Subcutaneous abdominal adipose tissue (tissue), 5 donors: ENCODE measurements around the gene GPX2.

ENCODE experiments used
- H3K27ac ChIP-seq: one replicate; pipeline ENCODE4 v1.7.0; 2013; ENCODE audit warnings: low read depth, mild to moderate bottlenecking, inconsistent platforms, low read length, moderate library complexity
- H3K27me3 ChIP-seq, 5 donors: one replicate each; pipeline ENCODE4 v1.7.0; 2013; ENCODE audit warnings: low read length in 5 of 5, inconsistent platforms in 1 of 5; ENCODE audit not compliant: control insufficient read depth in 5 of 5, insufficient read depth in 4 of 5
- H3K36me3 ChIP-seq, 5 donors: one replicate each; pipeline ENCODE4 v1.7.0; 2013; ENCODE audit warnings: low read length in 5 of 5; ENCODE audit not compliant: control insufficient read depth in 5 of 5, insufficient read depth in 5 of 5
- H3K4me1 ChIP-seq, 5 donors: one replicate each; pipeline ENCODE4 v1.7.0; 2013; ENCODE audit warnings: low read length in 5 of 5, mild to moderate bottlenecking in 3 of 5, moderate library complexity in 1 of 5; ENCODE audit not compliant: control insufficient read depth in 5 of 5, insufficient read depth in 5 of 5
- H3K4me3 ChIP-seq, 5 donors: one replicate each; pipeline ENCODE4 v1.7.0; 2013; ENCODE audit warnings: low read length in 5 of 5, low read depth in 1 of 5
- H3K9ac ChIP-seq, 5 donors: one replicate each; pipeline ENCODE4 v1.7.0; 2013; ENCODE audit warnings: low read length in 5 of 5, mild to moderate bottlenecking in 4 of 5, moderate library complexity in 3 of 5
- H3K9me3 ChIP-seq, 5 donors: one replicate each; pipeline ENCODE4 v1.7.0; 2013; ENCODE audit warnings: low read length in 5 of 5; ENCODE audit not compliant: control insufficient read depth in 5 of 5
- donor health status: healthy.
- donor health status: healthy.
- donor health status: healthy.
- donor health status: healthy.
- donor health status: healthy.

The GPX2 gene

DNA sequence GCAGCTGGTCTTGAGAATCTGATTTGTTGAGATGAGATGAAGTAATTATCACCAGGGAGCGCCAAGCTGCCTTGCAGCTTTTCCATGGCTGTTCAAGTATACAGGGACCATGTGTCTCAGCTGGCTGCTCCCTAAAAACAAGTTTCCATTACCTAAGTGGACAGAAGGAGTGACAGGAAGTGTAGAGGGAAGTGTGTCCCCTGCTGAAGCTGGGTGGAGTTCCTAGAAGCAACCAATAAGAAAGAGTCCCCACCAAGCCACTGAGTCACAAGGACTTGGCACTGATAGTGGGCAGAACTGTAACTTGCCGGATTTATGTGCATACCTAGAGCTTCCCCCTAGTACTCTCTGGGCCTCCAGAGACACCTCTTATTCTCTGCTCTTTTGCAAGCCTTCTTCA is 1.5 kb upstream of the GPX2 start:
- Histone ChIP-seq H3K4me3 (no peak overlapping the region), H3K9me3 (no peaks in the 10 kb centered on the region), H3K36me3 (peaks cover 4 to 58% (median 27%) of the 10 kb centered on the region in 5 donors), H3K9ac (no peak overlapping the region), H3K27me3 (no peaks in the 10 kb centered on the region), H3K27ac (no peak overlapping the region), H3K4me1 (peaks cover 0 to 3% (median 0%) of the 10 kb centered on the region in 5 donors)

GRCh38 chr14:64943556-64943955 is 1.0 kb upstream of the GPX2 start:
- Histone ChIP-seq H3K9me3 (no peaks in the 10 kb centered on the region), H3K9ac (no peak overlapping the region), H3K36me3 (peaks cover 4 to 58% (median 27%) of the 10 kb centered on the region in 5 donors)

GRCh38 chr14:64940336-64940910 is 2.1 kb downstream of the GPX2 start:
- Histone ChIP-seq H3K4me3 (no peak overlapping the region), H3K36me3 (peaks cover 11 to 41% (median 24%) of the 10 kb centered on the region in 5 donors)

More at GRCh38 chr14:64943556-64943955, 1.0 kb upstream of the GPX2 start:
- H3K27me3 ChIP-seq = no peaks in the 10 kb centered on the region
- no peak overlapping the region for H3K27ac ChIP-seq
- H3K4me1 ChIP-seq = peaks cover 0 to 3% (median 0%) of the 10 kb centered on the region in 5 donors
- no peak overlapping the region for H3K4me3 ChIP-seq

GRCh38 chr14:64939817-64940190 is 2.7 kb downstream of the GPX2 start:
- Histone ChIP-seq H3K27ac (no peak overlapping the region), H3K4me3 (no peak overlapping the region), H3K27me3 (no peaks in the 10 kb centered on the region), H3K36me3 (peaks cover 11 to 41% (median 24%) of the 10 kb centered on the region in 5 donors), H3K4me1 (peaks cover 0 to 6% (median 0%) of the 10 kb centered on the region in 5 donors), H3K9ac (no peak overlapping the region), H3K9me3 (no peaks in the 10 kb centered on the region)

More at GRCh38 chr14:64940336-64940910, 2.1 kb downstream of the GPX2 start:
- H3K9ac ChIP-seq = no peak overlapping the region
- no peaks in the 10 kb centered on the region for H3K27me3 ChIP-seq
- H3K4me1 ChIP-seq = peaks cover 0 to 6% (median 0%) of the 10 kb centered on the region in 5 donors
- H3K27ac ChIP-seq = no peak overlapping the region
- H3K9me3 ChIP-seq = no peaks in the 10 kb centered on the region

GRCh38 chr14:64938972-64939816 is 3.4 kb downstream of the GPX2 start:
- Histone ChIP-seq H3K27ac (no peak overlapping the region), H3K27me3 (no peaks in the 10 kb centered on the region), H3K36me3 (peaks cover 11 to 45% (median 24%) of the 10 kb centered on the region in 5 donors), H3K9ac (no peak overlapping the region), H3K4me1 (peaks cover 0 to 6% (median 0%) of the 10 kb centered on the region in 5 donors), H3K4me3 (no peak overlapping the region), H3K9me3 (no peaks in the 10 kb centered on the region)

- peaks cover 16 to 52% (median 26%) of the 10 kb centered on the region in 5 donors for H3K36me3 ChIP-seq
- H3K4me1 ChIP-seq = peaks cover 0 to 3% (median 0%) of the 10 kb centered on the region in 5 donors
These were observed 4.7 kb downstream of the GPX2 start for GRCh38 chr14:64937821-64938193.

GRCh38 chr14:64937171-64937820 is 5.2 kb downstream of the GPX2 start:
- Histone ChIP-seq H3K9ac (no peak overlapping the region), H3K36me3 (peaks cover 21 to 52% (median 26%) of the 10 kb centered on the region in 5 donors), H3K27me3 (no peaks in the 10 kb centered on the region), H3K9me3 (no peaks in the 10 kb centered on the region), H3K4me1 (peaks cover 0 to 3% (median 0%) of the 10 kb centered on the region in 5 donors), H3K27ac (no peak overlapping the region), H3K4me3 (no peak overlapping the region)

More at GRCh38 chr14:64937821-64938193, 4.7 kb downstream of the GPX2 start:
- Histone ChIP-seq H3K9ac (no peak overlapping the region), H3K9me3 (no peaks in the 10 kb centered on the region), H3K4me3 (no peak overlapping the region), H3K27me3 (no peaks in the 10 kb centered on the region), H3K27ac (no peak overlapping the region)

GRCh38 chr14:64935508-64935907 is 7.0 kb downstream of the GPX2 start:
- Histone ChIP-seq H3K4me1 (peaks cover 0 to 3% (median 0%) of the 10 kb centered on the region in 5 donors), H3K27me3 (no peaks in the 10 kb centered on the region), H3K4me3 (no peak overlapping the region), H3K9ac (no peak overlapping the region), H3K27ac (no peak overlapping the region), H3K36me3 (peaks cover 23 to 54% (median 35%) of the 10 kb centered on the region in 5 donors), H3K9me3 (no peaks in the 10 kb centered on the region)

DNA sequence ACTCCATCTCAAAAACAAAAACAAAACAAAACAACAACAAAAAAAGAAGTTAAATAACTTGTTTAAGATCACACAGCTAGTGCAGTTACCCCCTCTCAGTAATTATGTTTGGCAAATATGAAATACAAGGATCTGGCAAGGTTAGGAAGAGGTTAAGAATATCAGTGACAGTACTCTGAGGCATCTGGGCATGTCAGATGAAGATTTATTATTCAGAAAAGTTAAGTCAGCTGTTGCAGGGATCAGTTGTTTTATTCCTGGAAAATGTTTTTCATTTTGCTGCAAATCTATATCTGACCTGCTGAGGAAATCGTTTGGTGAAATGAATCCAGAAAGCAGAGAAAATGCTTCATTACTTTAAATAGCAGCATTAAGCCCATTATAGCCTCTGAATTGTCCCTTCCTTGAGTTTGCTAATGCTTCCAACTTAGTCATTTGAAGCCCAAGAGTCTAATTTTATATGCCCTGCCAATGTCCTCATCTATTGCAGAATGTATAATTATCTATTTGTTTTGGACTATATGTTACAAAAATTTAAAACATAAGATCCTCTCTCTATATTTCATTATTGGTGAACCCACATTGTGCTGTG is 8.1 kb downstream of the GPX2 start:
- Histone ChIP-seq H3K4me3 (no peak overlapping the region), H3K36me3 (peaks cover 15 to 52% (median 32%) of the 10 kb centered on the region in 5 donors), H3K9me3 (no peaks in the 10 kb centered on the region), H3K9ac (no peak overlapping the region), H3K27ac (no peak overlapping the region), H3K27me3 (no peaks in the 10 kb centered on the region), H3K4me1 (peaks cover 0 to 3% (median 0%) of the 10 kb centered on the region in 5 donors)
